Mesenteric fat pad (tissue), 1 donor: Measurements from ENCODE around the gene CASS4. TPM values are rescaled to one million over a fixed set of nuclear protein-coding genes. Genes with fewer than 3 reads are reported as not detected.

Source experiments
- DNase-seq: peaks from one replicate; pipeline ENCODE4 v3.0.0-alpha.2; 2020; ENCODE audit warnings: low spot score
- total RNA-seq: library from RNA; stranded (reverse); fragmentation: NEBNext Ultra II Directional; extraction: Animal tissue kit (Norgen Biotek cat#: 25700); gene quantifications from one replicate; pipeline ENCODE4 v1.2.1, GENCODE V29; 2021
- donor health status: DM: yes; HTN: yes; CAD: no.

The CASS4 gene
- total RNA-seq, 1 donor from 2014 or later, result 3.1 TPM

GRCh38 chr20:56422824-56423189 is 10.7 kb downstream of the CASS4 start:
- no peak for DNase-seq

GRCh38 chr20:56423211-56423610 is 11.2 kb downstream of the CASS4 start:
- DNase-seq, result no peak

- no peak for DNase-seq
Measured at GRCh38 chr20:56423886-56424285, 11.8 kb downstream of the CASS4 start.

DNA sequence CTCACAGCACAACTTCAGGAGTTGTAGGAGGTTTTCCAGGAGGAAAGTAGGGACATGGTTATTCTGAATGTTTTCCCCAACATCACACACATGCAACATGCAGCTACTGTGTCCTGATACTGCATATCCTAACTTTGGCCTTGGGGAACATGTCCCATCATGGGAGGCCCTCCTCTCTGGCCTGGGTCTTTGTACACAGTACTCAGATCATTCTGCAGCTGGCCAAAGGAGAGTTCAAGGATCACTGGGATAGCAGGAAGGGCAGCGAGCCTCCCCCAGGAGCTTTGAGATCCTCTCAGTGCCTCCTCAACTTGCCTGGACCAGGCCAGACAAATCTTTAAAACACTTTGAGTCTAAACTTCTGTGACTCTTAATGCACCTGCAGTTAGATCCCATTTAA is 12.9 kb downstream of the CASS4 start:
- no peak for DNase-seq

GRCh38 chr20:56426026-56426425 is 14.0 kb downstream of the CASS4 start:
- no peak for DNase-seq

GRCh38 chr20:56426926-56427325 is 14.9 kb downstream of the CASS4 start:
- no peak for DNase-seq

DNA sequence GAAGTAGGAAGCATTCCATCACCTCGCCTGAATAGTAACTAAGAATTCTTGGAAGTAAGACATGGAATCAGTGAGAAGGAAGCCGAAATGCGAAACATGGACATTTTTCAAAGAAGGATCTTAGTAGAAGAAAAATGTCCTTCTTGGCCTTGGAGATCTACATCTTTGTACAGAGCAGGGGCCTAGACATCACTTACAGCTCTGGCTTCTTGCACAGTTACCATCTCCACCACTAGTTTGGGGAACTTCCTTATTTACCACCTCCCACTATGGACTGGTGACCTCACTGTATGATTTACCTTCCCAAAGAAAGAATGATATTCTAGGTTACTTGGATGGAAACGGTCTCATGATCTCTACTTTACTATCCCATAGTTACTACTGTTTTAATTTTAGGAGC is 15.7 kb downstream of the CASS4 start:
- DNase-seq, result no peak

GRCh38 chr20:56428410-56428809 is 16.4 kb downstream of the CASS4 start:
- no peak for DNase-seq

DNA sequence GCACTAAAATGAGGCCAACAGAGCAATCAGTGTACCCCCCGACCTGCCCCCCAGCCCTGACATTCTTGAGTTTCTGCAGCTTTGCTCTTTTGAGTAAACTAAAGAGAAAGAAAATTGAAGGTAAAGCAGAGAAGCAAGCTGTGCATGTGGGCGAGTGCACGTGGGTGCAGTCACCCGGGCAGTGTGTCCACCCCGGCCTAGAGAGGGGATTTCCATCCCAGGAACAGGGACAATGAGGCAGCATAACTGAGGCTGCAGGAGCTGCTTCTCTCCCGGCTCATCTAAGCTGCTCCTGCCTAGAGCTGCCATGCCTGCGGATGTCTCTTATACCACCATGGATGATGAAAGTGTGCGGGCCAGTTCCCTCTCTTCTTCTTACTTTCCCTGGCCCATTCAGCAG is 16.8 kb downstream of the CASS4 start:
- no peak for DNase-seq

DNA sequence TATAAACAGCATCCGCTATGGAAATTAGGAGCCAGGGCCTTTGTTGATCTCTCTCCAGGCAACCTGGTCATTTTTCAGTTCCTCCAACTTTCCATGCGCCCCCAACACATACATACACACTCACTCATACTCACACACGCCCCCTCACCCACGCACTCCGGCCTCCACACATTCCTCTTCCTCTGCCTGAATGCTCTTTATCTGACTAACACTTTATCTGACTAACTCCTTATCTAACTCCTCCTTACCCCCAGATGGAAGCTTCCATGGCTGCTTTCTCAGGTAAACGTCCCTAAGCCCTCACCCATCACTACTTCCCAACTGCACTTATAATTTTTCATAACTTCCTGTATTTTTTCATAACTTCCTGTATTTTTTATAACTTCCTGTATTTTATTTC is 17.4 kb downstream of the CASS4 start:
- no peak for DNase-seq

- DNase-seq, result no peak
Measured at GRCh38 chr20:56429941-56430340, 17.9 kb downstream of the CASS4 start.

- DNase-seq, result no peak
Measured at GRCh38 chr20:56430461-56430860, 18.4 kb downstream of the CASS4 start.

DNA sequence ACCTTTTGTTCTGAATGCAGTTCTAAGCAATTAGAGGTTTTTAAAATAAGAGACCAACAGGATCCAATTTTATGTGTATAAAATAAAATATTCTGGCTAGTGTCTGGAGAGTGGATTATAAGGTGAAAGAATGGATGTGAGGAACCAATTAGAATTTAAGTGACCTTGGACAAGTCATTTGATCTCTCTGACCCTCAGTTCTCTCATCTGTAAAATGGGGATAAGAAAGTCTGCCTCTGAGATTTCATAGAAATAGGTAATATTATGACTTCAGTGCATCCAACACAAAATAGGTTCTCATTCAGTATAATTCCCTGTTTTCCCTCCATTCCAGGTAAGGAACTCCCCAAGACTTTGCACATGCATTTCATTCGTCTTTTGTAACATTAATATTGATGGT is 18.9 kb downstream of the CASS4 start:
- DNase-seq, result no peak

DNA sequence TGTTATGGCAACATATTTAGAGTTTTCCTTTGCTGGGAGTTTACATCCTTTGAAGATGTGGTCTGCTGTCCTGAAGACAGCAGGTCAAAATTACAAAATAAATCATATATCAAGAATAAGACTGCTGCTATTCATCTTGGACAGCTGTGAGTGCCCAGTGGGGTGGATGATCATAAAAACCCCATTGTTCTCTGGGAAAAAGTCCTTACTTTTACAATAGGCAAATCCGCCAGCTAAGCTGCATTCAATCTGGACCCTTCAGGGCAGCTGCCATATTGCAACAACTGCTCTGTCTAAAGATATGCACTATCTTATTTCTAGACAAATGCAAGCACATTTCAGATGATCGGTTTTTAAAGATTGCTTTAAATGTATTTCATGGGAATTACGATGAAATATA is 19.4 kb downstream of the CASS4 start:
- no peak for DNase-seq

GRCh38 chr20:56433221-56433879 is 21.3 kb downstream of the CASS4 start:
- DNase-seq, result no peak

GRCh38 chr20:56433880-56434255 is 21.8 kb downstream of the CASS4 start:
- DNase-seq, result no peak

DNA sequence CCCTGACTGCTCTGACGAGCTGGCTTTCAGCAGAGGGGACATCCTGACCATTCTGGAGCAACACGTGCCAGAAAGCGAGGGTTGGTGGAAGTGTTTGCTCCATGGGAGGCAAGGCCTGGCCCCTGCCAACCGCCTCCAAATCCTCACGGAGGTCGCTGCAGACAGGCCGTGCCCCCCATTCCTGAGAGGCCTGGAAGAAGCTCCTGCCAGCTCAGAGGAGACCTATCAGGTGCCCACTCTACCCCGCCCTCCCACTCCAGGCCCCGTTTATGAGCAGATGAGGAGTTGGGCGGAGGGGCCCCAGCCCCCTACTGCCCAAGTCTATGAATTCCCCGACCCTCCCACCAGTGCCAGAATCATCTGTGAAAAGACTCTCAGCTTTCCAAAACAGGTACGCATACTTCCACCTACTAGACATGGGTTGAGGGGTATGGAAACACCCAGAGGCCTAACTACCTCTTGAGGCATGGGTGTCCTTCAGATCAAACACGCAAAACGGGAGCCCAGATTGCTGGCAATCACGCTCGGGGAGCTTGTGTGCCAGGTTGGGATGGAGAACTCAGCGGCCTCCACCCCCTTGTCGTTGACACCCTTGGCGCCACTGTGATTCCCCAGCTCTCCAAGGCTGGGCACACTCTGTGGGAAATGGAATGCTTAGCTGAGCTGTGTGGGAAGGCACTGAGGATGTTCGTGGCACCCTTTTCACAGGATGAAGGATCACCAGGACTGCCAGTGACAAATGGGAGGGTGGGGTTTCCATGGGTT is 25.3 kb downstream of the CASS4 start:
- peak; percentile 77 for DNase-seq

DNA sequence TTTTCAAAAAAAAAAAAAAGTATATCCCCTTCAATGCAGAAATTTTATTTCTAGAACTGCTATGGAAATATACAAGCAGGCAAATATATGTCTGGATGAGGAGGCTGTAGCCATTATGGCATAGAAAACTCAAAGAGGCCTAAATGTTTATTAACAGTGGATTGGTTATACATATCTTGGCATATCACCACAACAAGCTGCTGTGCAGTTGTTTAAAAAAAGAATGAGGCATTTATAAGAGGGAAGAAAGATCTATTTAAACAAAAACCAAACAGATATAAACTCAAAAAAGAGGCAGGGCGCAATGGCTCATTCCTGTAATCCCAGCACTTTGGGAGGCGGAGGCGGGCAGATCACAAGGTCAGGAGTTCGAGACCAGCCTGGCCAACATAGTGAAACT is 26.2 kb downstream of the CASS4 start:
- DNase-seq, result no peak

DNA sequence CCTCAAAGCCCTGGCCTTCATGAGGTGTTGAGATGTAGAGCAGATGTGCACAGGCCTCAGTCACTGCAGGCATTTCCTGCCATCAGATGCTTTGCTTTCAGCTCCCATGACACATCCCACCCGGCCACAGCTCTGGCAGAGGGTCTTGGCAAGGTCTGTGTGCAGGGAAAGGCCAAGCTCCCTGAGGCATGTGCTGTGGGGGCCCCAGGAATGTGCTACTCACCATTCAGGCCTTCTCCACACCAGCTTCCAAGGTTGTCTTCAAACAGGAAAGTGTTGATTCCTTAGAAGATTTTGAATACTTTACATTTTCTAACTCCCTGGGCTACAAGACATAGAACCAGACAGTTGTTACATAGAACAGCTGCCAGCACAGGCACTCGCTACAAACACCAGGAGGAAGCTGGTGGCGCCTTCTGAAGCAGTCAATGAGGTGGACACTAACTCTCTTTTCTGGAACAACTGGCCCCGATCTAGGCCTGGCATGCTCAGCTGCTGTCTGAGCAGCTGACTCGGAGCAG is 27.8 kb downstream of the CASS4 start:
- no peak for DNase-seq

DNA sequence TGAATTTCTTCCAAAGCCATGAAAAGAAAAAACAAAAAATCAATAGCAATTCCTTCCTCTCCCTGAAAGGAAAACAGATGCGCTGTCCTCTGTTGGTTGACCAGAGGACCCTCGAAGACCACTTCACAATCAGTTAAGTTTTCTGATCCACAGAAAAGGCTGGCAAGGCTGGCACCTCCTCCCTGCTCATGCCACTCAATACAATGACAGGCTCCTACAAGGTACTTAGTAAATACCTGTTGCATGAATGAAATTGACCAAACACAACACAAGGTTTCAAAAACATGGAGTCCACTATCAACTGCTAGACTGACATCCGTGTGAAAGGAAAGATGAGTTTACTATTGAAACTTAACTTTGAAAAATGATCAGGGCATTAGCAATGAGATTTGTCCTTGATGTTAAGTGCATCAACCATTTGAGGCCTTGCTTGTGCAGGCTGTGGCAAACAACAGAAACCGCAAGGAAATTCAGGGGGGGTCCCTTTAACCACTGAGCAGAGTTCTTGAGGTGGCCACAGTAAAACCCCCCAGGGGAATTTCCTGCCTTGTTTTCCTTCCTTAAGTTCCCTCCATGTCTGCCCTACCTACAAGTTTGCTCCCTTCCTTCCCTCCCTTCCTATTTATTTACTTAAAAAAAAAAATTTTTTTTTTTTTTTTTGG is 28.4 kb downstream of the CASS4 start:
- no peak for DNase-seq

GRCh38 chr20:56442389-56443365 is 30.6 kb downstream of the CASS4 start:
- peak; percentile 45 for DNase-seq
